Gastroesophageal sphincter (tissue), 4 donors: ENCODE measurements around the gene SAMMSON. TPM values are rescaled to one million over a fixed set of nuclear protein-coding genes. Genes with fewer than 3 reads are reported as not detected.

ENCODE experiments used
- ATAC-seq: fragments of 150-250 bp; one replicate; pipeline ENCODE4 v1.9.1; 2016; ENCODE audit warnings: mild to moderate bottlenecking, moderate library complexity
- H3K27ac ChIP-seq, 4 donors: fragments of 200-600 bp; sonication (generic) in 3 of 4; 1 replicate in 3 of 4; 2 replicates in 1 of 4; pipeline ENCODE4 v1.5.1; 2016 to 2019
- H3K27me3 ChIP-seq: fragments of 200-600 bp; sonication (generic); one replicate; pipeline ENCODE4 v1.5.1; 2019
- H3K36me3 ChIP-seq, 2 donors: fragments of 200-600 bp; sonication (generic); one replicate each; pipeline ENCODE4 v1.5.1; 2019; ENCODE audit warnings: control low read depth in 1 of 2
- H3K4me1 ChIP-seq, 3 donors: fragments of 200-600 bp; sonication (generic); 1 replicate in 2 of 3; 2 replicates in 1 of 3; pipeline ENCODE4 v1.5.1; 2016 to 2019; ENCODE audit warnings: control low read depth in 2 of 3
- H3K4me3 ChIP-seq, 2 donors: fragments of 200-600 bp; sonication (generic); one replicate each; pipeline ENCODE4 v1.5.1; 2019; ENCODE audit warnings: mild to moderate bottlenecking in 1 of 2, moderate library complexity in 1 of 2
- H3K9me3 ChIP-seq, 3 donors: fragments of 200-600 bp; sonication (generic); one replicate each; pipeline ENCODE4 v1.5.1; 2017 to 2019; ENCODE audit warnings: control low read depth in 2 of 3
- CTCF ChIP-seq, 4 experiments: fragments of 200-600 bp in 2 of 4; fragments of 450-650 bp in 2 of 4; sonication (generic) in 1 of 4; IDR thresholded peaks; one replicate each; pipeline ENCODE4 v1.5.1; 2017 to 2019; ENCODE audit warnings: antibody characterized with exemption in 4 of 4, mild to moderate bottlenecking in 2 of 4, moderate library complexity in 2 of 4
- EP300 ChIP-seq: sonication (generic); formaldehyde crosslinking; IDR thresholded peaks from one replicate; pipeline ENCODE4 v1.6.1; 2017; ENCODE audit warnings: antibody characterized with exemption, mild to moderate bottlenecking
- POLR2A ChIP-seq, 2 donors: fragments of 450-650 bp; IDR thresholded peaks; one replicate each; pipeline ENCODE4 v1.6.1; 2017; ENCODE audit warnings: antibody characterized with exemption in 2 of 2, mild to moderate bottlenecking in 2 of 2, moderate library complexity in 1 of 2
- POLR2AphosphoS5 ChIP-seq: sonication (generic); formaldehyde crosslinking; IDR thresholded peaks from one replicate; pipeline ENCODE4 v1.6.1; 2017; ENCODE audit warnings: antibody characterized with exemption
- WGBS, 2 donors: methylation state at CpG; one replicate each; pipeline ENCODE4 v1.1.5; 2018; ENCODE audit warnings: low coverage in 1 of 2; 5-methylcytosine and 5-hydroxymethylcytosine counted together
- total RNA-seq, 4 donors: library from RNA; depleted of rRNA; stranded (reverse); fragments of >200 nt; gene quantifications; one replicate each; pipeline ENCODE4 v1.1.0, GENCODE V29; 2016

SAMMSON gene
- 1 to 10 TPM in 3 of 4 donors, under 1 TPM in 1; 0.40 to 5.7 (median 2.6) TPM for total RNA-seq

DNA sequence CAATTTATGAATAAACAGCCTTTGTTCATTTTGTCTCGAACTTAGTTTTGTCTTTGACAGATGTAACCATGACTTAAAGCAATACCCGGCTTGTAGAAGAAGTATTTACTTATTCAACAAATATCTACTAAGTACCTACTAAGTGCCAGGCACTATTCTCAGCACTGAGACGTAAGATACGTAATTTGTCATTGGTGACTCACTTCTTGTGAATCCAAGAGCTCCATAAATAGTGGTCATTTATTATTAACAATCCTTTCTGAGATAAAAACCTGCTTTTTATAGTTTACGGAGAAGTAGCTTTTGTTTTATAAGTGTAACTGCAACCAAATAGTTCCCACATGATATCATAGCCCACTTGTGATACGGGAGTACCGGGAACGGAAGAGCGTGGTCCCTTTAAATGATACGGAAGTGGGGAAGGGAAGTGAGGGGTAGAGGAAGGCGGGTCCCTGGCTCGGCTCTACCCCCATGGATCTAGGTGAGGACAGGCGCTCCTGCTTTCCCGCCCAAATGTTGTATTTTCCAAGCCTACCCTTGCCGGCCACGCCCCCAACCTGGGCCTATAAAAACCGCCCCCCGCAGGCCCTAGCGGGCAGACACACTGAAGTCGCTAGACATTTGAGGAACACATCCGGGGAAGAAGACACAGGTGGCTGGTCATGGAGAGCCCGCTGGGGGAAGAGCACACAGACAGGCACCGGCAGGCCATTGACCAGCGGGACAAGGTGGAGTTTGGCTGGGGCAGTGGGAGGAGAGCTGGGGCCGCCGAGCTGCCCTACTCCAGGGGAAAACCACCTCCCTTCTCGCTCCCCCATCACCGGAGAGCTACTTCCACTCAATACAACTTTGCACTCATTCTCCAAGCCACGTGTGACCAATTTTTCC, at the start of gene SAMMSON:
Gene SAMMSON (plus strand): TSS at position 594 of the 888 bp plus-strand sequence.
- no peaks in the 10 kb centered on the region for H3K27me3 ChIP-seq
- no peaks in the 10 kb centered on the region for H3K9me3 ChIP-seq
- H3K4me1 ChIP-seq = peaks cover 0 to 41% (median 12%) of the 10 kb centered on the region in 3 donors
- H3K4me3 ChIP-seq = peak within 1 kb of the TSS; percentile 30 to 35
- peak; percentile 58 for ATAC-seq
- 37 to 47% methylated on average over 7 to 13 of the region's 29 CpGs for WGBS, 2 donors
- TF ChIP-seq POLR2AphosphoS5 (peak; percentile 75), POLR2A (IDR thresholded peaks at IDR 0.05) (no peak), EP300 (no peak), CTCF (IDR thresholded peaks at IDR 0.05) (no peak)
- peak within 1 kb of the TSS; percentile 73 to 82 (median 82) for H3K27ac ChIP-seq
- H3K36me3 ChIP-seq = no peaks in the 10 kb centered on the region

- TF ChIP-seq POLR2A (IDR thresholded peaks at IDR 0.05) (no peak), POLR2AphosphoS5 (no peak), CTCF (IDR thresholded peaks at IDR 0.05) (no peak), EP300 (no peak)
- no peak for ATAC-seq
- H3K4me1 ChIP-seq = peaks cover 0 to 39% (median 15%) of the 10 kb centered on the region in 3 donors
- H3K4me3 ChIP-seq = no peak overlapping the region
- no peaks in the 10 kb centered on the region for H3K27me3 ChIP-seq
- H3K36me3 ChIP-seq = peaks cover 3 to 34% of the 10 kb centered on the region in 2 donors
- H3K9me3 ChIP-seq = no peaks in the 10 kb centered on the region
- H3K27ac ChIP-seq = no peak overlapping the region
- 34 to 59% methylated on average over 3 of the region's 3 CpGs for WGBS, 2 donors
Measured at GRCh38 chr3:69951616-69952015, 47.9 kb upstream of the SAMMSON start.

GRCh38 chr3:69959581-69959980, 40.0 kb upstream of the SAMMSON start:
- 80 to 86% methylated on average over 1 to 6 of the region's 7 CpGs for WGBS, 2 donors
- H3K9me3 ChIP-seq = no peaks in the 10 kb centered on the region
- no peaks in the 10 kb centered on the region for H3K4me1 ChIP-seq
- H3K27ac ChIP-seq = no peak overlapping the region
- no peak for ATAC-seq
- no peak overlapping the region for H3K4me3 ChIP-seq
- H3K36me3 ChIP-seq = peaks cover 0 to 81% of the 10 kb centered on the region in 2 donors
- H3K27me3 ChIP-seq = no peaks in the 10 kb centered on the region
- no peak for TF ChIP-seq POLR2AphosphoS5
- TF ChIP-seq CTCF (IDR thresholded peaks at IDR 0.05) = no peak
- no peak for TF ChIP-seq EP300
- no peak for TF ChIP-seq POLR2A (IDR thresholded peaks at IDR 0.05)

- no peaks in the 10 kb centered on the region for H3K9me3 ChIP-seq
- no peaks in the 10 kb centered on the region for H3K27me3 ChIP-seq
- no peak overlapping the region for H3K27ac ChIP-seq
- no peak for TF ChIP-seq POLR2A (IDR thresholded peaks at IDR 0.05)
- TF ChIP-seq EP300 = no peak
- no peak for TF ChIP-seq CTCF (IDR thresholded peaks at IDR 0.05)
- no peak for TF ChIP-seq POLR2AphosphoS5
- no peaks in the 10 kb centered on the region for H3K4me1 ChIP-seq
- H3K36me3 ChIP-seq = peaks cover 0 to 87% of the 10 kb centered on the region in 2 donors
- WGBS, 2 donors = 85 to 93% methylated on average over 5 of the region's 5 CpGs
- ATAC-seq = no peak
- no peak overlapping the region for H3K4me3 ChIP-seq
Measured at GRCh38 chr3:69961706-69962439, 37.7 kb upstream of the SAMMSON start.
